ENCODE results near the gene PLXNB1. TPM values are rescaled to one million over a fixed set of nuclear protein-coding genes. Genes with fewer than 3 reads are reported as not detected.

PLXNB1 gene
- total and polyA plus RNA-seq, 4 donors: 36.0 to 123 (median 86.1) TPM

DNA sequence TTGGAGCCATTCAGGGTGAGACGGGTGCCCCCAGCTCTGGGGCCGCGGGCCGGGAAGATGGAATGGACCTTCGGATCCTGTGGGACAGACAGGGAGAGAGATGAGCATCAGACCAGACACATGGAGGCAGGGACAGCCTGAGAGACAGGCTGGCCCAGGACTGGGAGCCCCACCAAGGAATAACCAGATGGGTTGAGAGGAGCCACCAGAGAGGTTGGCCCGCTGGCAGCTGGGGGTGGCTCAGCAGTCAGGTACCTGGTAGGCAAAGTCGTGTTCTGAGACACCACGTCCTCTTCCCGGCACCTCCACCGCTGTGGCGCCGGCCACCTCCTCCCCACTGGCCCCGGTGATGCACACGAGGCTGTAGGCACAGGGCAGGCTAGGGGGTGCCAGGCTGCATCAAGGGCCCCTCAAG lies 13.8 kb downstream of the PLXNB1 start:
- ATAC-seq (ENCODE audit: insufficient read depth, low FRiP score): no peak
- Histone ChIP-seq H3K36me3 (ENCODE audit: control insufficient read depth in 4 of 4, insufficient read depth in 4 of 4, low read length in 4 of 4) (peaks cover 0 to 73% (median 26%) of the 10 kb centered on the region in 4 donors), H3K27me3 (ENCODE audit: control insufficient read depth in 3 of 3, insufficient read depth in 3 of 3, low read length in 2 of 3) (no peaks in the 10 kb centered on the region), H3K9me3 (ENCODE audit: control insufficient read depth in 4 of 4, insufficient read depth in 3 of 4, low read length in 3 of 4) (no peaks in the 10 kb centered on the region), H3K9ac (ENCODE audit: insufficient read depth in 1 of 2, low read length in 2 of 2) (no peak overlapping the region), H3K4me1 (ENCODE audit: control insufficient read depth in 5 of 5, insufficient read depth in 5 of 5, low read length in 5 of 5) (no peaks in the 10 kb centered on the region), H3K4me3 (no peak overlapping the region), H3K27ac (ENCODE audit: low read depth in 1 of 2, low read length in 1 of 2) (no peak overlapping the region)
- TF ChIP-seq, protein P1, sequence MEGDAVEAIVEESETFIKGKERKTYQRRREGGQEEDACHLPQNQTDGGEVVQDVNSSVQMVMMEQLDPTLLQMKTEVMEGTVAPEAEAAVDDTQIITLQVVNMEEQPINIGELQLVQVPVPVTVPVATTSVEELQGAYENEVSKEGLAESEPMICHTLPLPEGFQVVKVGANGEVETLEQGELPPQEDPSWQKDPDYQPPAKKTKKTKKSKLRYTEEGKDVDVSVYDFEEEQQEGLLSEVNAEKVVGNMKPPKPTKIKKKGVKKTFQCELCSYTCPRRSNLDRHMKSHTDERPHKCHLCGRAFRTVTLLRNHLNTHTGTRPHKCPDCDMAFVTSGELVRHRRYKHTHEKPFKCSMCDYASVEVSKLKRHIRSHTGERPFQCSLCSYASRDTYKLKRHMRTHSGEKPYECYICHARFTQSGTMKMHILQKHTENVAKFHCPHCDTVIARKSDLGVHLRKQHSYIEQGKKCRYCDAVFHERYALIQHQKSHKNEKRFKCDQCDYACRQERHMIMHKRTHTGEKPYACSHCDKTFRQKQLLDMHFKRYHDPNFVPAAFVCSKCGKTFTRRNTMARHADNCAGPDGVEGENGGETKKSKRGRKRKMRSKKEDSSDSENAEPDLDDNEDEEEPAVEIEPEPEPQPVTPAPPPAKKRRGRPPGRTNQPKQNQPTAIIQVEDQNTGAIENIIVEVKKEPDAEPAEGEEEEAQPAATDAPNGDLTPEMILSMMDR (IDR thresholded peaks at IDR 0.05; ENCODE audit: control extremely low read depth, extremely low read depth): no peak
- no peak for DNase-seq
- 89 to 93% methylated on average over 14 of the region's 14 CpGs for WGBS, 2 donors

- Histone ChIP-seq H3K9me3 (ENCODE audit: control insufficient read depth in 4 of 4, insufficient read depth in 3 of 4, low read length in 3 of 4) (no peaks in the 10 kb centered on the region), H3K36me3 (ENCODE audit: control insufficient read depth in 4 of 4, insufficient read depth in 4 of 4, low read length in 4 of 4) (peaks cover 3 to 72% (median 26%) of the 10 kb centered on the region in 4 donors), H3K27ac (ENCODE audit: low read depth in 1 of 2, low read length in 1 of 2) (no peak overlapping the region), H3K27me3 (ENCODE audit: control insufficient read depth in 3 of 3, insufficient read depth in 3 of 3, low read length in 2 of 3) (no peaks in the 10 kb centered on the region), H3K4me1 (ENCODE audit: control insufficient read depth in 5 of 5, insufficient read depth in 5 of 5, low read length in 5 of 5) (no peaks in the 10 kb centered on the region), H3K9ac (ENCODE audit: insufficient read depth in 1 of 2, low read length in 2 of 2) (no peak overlapping the region), H3K4me3 (no peak overlapping the region)
- no peak for DNase-seq
- TF ChIP-seq, protein P1 (IDR thresholded peaks at IDR 0.05; ENCODE audit: control extremely low read depth, extremely low read depth): no peak
- ATAC-seq (ENCODE audit: insufficient read depth, low FRiP score): no peak
- WGBS, 2 donors: 93 to 96% methylated on average over 24 of the region's 24 CpGs
These were observed 14.5 kb downstream of the PLXNB1 start for GRCh38 chr3:48415251-48415953.

GRCh38 chr3:48414376-48415250 lies 15.3 kb downstream of the PLXNB1 start:
- Histone ChIP-seq H3K4me3 (no peak overlapping the region), H3K27me3 (ENCODE audit: control insufficient read depth in 3 of 3, insufficient read depth in 3 of 3, low read length in 2 of 3) (no peaks in the 10 kb centered on the region), H3K27ac (ENCODE audit: low read depth in 1 of 2, low read length in 1 of 2) (no peak overlapping the region), H3K36me3 (ENCODE audit: control insufficient read depth in 4 of 4, insufficient read depth in 4 of 4, low read length in 4 of 4) (peaks cover 4 to 73% (median 26%) of the 10 kb centered on the region in 4 donors), H3K9ac (ENCODE audit: insufficient read depth in 1 of 2, low read length in 2 of 2) (no peak overlapping the region), H3K9me3 (ENCODE audit: control insufficient read depth in 4 of 4, insufficient read depth in 3 of 4, low read length in 3 of 4) (no peaks in the 10 kb centered on the region), H3K4me1 (ENCODE audit: control insufficient read depth in 5 of 5, insufficient read depth in 5 of 5, low read length in 5 of 5) (no peaks in the 10 kb centered on the region)
- WGBS, 2 donors: 92 to 93% methylated on average over 25 of the region's 25 CpGs
- ATAC-seq (ENCODE audit: insufficient read depth, low FRiP score) (no peak), DNase-seq (no peak)
- TF ChIP-seq, protein P1 (IDR thresholded peaks at IDR 0.05; ENCODE audit: control extremely low read depth, extremely low read depth): no peak
